Astrocyte of the spinal cord (primary cell): Measurements from ENCODE around the gene TAGLN3.

Experiments used
- DNase-seq: peaks from one replicate; pipeline ENCODE4 v3.0.0; 2011; ENCODE audit warnings: low read depth, low spot score
- H3K4me3 ChIP-seq: 2 replicates; pipeline ENCODE4 v1.5.1; 2011; ENCODE audit warnings: low read depth, mild to moderate bottlenecking, low read length, moderate library complexity
- in situ Hi-C: cut with HindIII; loops from 2 replicates; pipeline ENCODE4 v1.10.0; 2017; ENCODE audit warnings: low sequenced_read_pairs
- TF ChIP-seq, protein P1 (sequence below): IDR thresholded peaks from 2 replicates; pipeline ENCODE4 v1.5.1; 2012; ENCODE audit warnings: low read depth, mild to moderate bottlenecking, low read length, inconsistent platforms

The TAGLN3 gene

GRCh38 chr3:111975131-111975530 is 23.6 kb upstream of the TAGLN3 start:
- DNase-seq: no peak
- TF ChIP-seq, protein P1, sequence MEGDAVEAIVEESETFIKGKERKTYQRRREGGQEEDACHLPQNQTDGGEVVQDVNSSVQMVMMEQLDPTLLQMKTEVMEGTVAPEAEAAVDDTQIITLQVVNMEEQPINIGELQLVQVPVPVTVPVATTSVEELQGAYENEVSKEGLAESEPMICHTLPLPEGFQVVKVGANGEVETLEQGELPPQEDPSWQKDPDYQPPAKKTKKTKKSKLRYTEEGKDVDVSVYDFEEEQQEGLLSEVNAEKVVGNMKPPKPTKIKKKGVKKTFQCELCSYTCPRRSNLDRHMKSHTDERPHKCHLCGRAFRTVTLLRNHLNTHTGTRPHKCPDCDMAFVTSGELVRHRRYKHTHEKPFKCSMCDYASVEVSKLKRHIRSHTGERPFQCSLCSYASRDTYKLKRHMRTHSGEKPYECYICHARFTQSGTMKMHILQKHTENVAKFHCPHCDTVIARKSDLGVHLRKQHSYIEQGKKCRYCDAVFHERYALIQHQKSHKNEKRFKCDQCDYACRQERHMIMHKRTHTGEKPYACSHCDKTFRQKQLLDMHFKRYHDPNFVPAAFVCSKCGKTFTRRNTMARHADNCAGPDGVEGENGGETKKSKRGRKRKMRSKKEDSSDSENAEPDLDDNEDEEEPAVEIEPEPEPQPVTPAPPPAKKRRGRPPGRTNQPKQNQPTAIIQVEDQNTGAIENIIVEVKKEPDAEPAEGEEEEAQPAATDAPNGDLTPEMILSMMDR: no peak
- in situ Hi-C loops: no loop called here
- H3K4me3 ChIP-seq: no peak overlapping the region

- no peak for DNase-seq
- TF ChIP-seq, protein P1: no peak
- in situ Hi-C loops: no loop called here
- no peak overlapping the region for H3K4me3 ChIP-seq
Observed at GRCh38 chr3:111976254-111976653, 22.5 kb upstream of the TAGLN3 start.

DNA sequence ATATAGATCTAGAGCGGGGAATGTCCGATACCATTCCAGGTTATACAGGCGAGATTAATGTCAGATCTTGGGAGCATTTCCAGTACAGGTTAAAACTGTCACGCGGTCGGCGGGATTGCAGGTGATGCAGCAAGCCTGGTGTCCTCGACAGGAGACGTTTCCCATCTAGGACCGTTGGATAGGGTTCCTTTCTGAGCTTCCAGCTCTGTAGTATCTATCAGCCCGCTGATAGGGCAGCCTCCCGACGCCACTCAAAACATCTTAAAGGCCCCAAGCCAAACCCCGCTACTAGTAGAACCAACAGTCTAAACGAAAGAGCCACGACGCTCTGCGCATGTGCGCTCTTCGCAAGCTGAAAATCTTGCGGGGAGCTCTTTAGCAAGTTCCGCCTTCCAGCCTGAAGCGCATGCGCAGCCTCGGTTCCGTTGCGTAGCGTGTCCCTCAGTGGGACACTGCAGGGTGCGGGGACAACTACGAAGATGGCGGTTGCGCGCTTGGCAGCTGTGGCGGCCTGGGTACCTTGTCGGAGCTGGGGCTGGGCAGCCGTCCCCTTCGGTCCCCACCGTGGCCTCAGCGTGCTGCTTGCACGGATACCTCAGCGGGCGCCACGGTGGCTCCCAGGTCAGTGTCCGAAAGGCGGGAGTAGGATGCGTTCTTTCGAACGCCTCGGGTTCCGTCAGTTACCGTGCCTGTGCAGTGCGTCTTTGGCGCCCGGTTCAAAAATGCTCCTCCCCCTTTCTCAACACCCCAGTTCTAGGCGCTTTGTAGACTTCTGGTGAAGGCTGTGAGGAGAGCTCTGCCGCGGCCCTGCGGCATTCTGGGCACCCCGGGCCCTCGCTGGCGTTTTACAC is 19.9 kb upstream of the TAGLN3 start, which contains the start of gene ABHD10:
Gene ABHD10, plus strand, starts transcription at position 444 of the 851 bp plus-strand sequence. Its CDS starts 36 bp downstream, at position 480.
- TF ChIP-seq, protein P1: no peak
- in situ Hi-C loops: no loop called here
- DNase-seq: peak; percentile 98
- peak within 1 kb of the TSS; percentile 90 for H3K4me3 ChIP-seq

DNA sequence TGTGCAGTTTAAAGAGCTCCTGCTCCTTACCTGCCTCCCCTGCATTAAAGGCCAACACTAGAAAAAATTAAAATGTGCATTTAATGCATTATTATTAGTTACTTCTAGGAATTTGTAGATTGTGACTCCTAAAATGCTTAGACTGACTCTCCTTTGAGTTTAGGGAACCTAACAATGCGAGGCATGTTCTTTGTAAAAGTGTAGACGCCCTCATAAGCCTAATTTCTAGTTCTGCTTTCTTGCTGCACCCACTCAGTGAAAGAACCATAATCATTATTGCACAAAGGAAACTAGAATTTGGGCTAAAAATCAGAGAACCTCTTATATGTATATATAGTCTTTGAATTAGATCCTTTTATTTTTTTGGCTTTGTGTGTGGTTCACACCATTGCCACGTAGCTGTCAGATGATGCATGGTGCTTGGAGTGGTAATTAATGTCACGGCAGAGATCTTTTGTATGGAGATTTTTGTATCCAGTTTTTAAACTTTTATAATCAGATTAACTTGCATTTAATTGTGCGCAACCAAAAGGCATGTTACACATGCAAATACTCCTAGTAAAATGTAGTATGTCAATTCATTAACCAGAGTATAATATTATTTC is 19.2 kb upstream of the TAGLN3 start:
- TF ChIP-seq, protein P1: no peak
- in situ Hi-C loops: no loop called here
- H3K4me3 ChIP-seq: peak overlapping the region; percentile 90
- peak; percentile 43 for DNase-seq

GRCh38 chr3:111980716-111981456 is 17.8 kb upstream of the TAGLN3 start:
- DNase-seq: no peak
- TF ChIP-seq, protein P1: no peak
- H3K4me3 ChIP-seq: no peak overlapping the region
- in situ Hi-C loops: no loop called here

- DNase-seq: no peak
- H3K4me3 ChIP-seq: no peak overlapping the region
- TF ChIP-seq, protein P1: no peak
- in situ Hi-C loops: no loop called here
Observed at GRCh38 chr3:111981457-111981763, 17.3 kb upstream of the TAGLN3 start.
